Right lobe of liver (tissue), 6 donors: ENCODE data around the gene STX8. TPM values are rescaled to one million over a fixed set of nuclear protein-coding genes. Genes with fewer than 3 reads are reported as not detected.
"Not testable (repeated sequence)": the region's sequence is repeated elsewhere in the genome, so short reads cannot be mapped to it uniquely, and the experiment has no call there.

Experiments used
- ATAC-seq, 4 donors: fragments of 200-7000 bp; cut with Tn5 transposase; one replicate each; pipeline ENCODE4 v1.9.1; 2020; ENCODE audit warnings: mild to moderate bottlenecking in 4 of 4, moderate library complexity in 4 of 4
- DNase-seq, 3 donors: peaks; one replicate each; pipeline ENCODE4 v3.0.0-alpha.2; 2020
- H3K27ac ChIP-seq, 3 donors: fragments of 200-600 bp; one replicate each; pipeline ENCODE4 v1.8.0; 2022
- H3K27me3 ChIP-seq, 2 donors: fragments of 200-600 bp; one replicate each; pipeline ENCODE4 v1.8.0; 2022
- H3K36me3 ChIP-seq, 4 donors: fragments of 200-600 bp; sonication (generic) in 1 of 4; one replicate each; pipeline versions ENCODE4 v1.5.1 to v1.8.0; 2017 to 2022; ENCODE audit warnings: control low read depth in 1 of 4
- H3K4me1 ChIP-seq, 4 donors: fragments of 200-600 bp; sonication (generic) in 1 of 4; one replicate each; pipeline versions ENCODE4 v1.5.1 to v1.8.0; 2017 to 2022; ENCODE audit warnings: control low read depth in 1 of 4
- H3K4me3 ChIP-seq, 3 donors: fragments of 200-600 bp; one replicate each; pipeline ENCODE4 v1.8.0; 2022
- H3K9me3 ChIP-seq, 4 donors: fragments of 200-600 bp; sonication (generic) in 1 of 4; one replicate each; pipeline versions ENCODE4 v1.5.1 to v1.8.0; 2017 to 2022; ENCODE audit warnings: control low read depth in 1 of 4
- CTCF ChIP-seq, 4 donors: fragments of 200-600 bp in 3 of 4; fragments of 450-650 bp in 1 of 4; IDR thresholded peaks; one replicate each; pipeline versions ENCODE4 v1.5.1 to v1.8.0; 2016 to 2022; ENCODE audit warnings: antibody characterized with exemption in 4 of 4, mild to moderate bottlenecking in 2 of 4
- POLR2A ChIP-seq: fragments of 450-650 bp; IDR thresholded peaks from one replicate; pipeline ENCODE4 v1.6.1; 2017; ENCODE audit warnings: antibody characterized with exemption, mild to moderate bottlenecking
- WGBS: methylation state at CpG from one replicate; pipeline ENCODE4 v1.1.6; 2018; ENCODE audit warnings: low coverage, low lambda C conversion rate; ENCODE audit not compliant: insufficient coverage; ENCODE audit errors: missing lambda C conversion rate; 5-methylcytosine and 5-hydroxymethylcytosine counted together
- intact Hi-C, 2 donors: fragments of 100-400 bp; cut with DNase I; formaldehyde crosslinking; loops; one replicate each; pipeline versions ENCODE4 v1.11.2 to v1.14.1; 2022
- total RNA-seq, 6 experiments: library from RNA; depleted of rRNA in 2 of 6; stranded (reverse); fragments of >200 nt in 2 of 6; fragmentation: NEBNext Ultra II Directional in 3 of 6; extraction: Animal tissue kit (Norgen Biotek cat#: 25700) in 3 of 6; gene quantifications; one replicate each; pipeline versions ENCODE4 v1.1.0 to v1.2.4, GENCODE V29; 2016 to 2023
- donor health status: DM: no; HTN: yes; CAD: no.
- donor health status: DM: no; HTN: no; CAD: no.
- donor health status: DM: no; HTN: no; CAD: no.
- donor health status: DM: no; HTN: yes; CAD: no.
- donor health status: DM: no; HTN: yes; CAD: no.

Gene STX8
- total RNA-seq, 6 experiments from 2014 or later: 20.6 to 35.3 (median 27.7) TPM

GRCh38 chr17:9261081-9262012, 314.3 kb downstream of the STX8 start:
- no peak for DNase-seq

GRCh38 chr17:9259419-9259818, 316.2 kb downstream of the STX8 start:
- DNase-seq (peak in 1 of 3 donors; percentile 61), ATAC-seq (peak in 3 of 4 donors; percentile 40 to 87 (median 75))
- Histone ChIP-seq H3K4me3 (no peak overlapping the region), H3K27me3 (no peaks in the 10 kb centered on the region), H3K4me1 (no peaks in the 10 kb centered on the region), H3K9me3 (no peaks in the 10 kb centered on the region), H3K36me3 (no peaks in the 10 kb centered on the region), H3K27ac (no peak overlapping the region)
- 62% methylated on average over 10 of the region's 10 CpGs for WGBS
- no peak for TF ChIP-seq POLR2A
- TF ChIP-seq CTCF (IDR thresholded peaks at IDR 0.05): no peak
- intact Hi-C loops: no loop called here

More at GRCh38 chr17:9261081-9262012, 314.3 kb downstream of the STX8 start:
- peak in 1 of 4 donors; percentile 15 for ATAC-seq
- Histone ChIP-seq H3K27me3 (no peaks in the 10 kb centered on the region), H3K4me1 (no peaks in the 10 kb centered on the region), H3K4me3 (no peak overlapping the region), H3K27ac (no peak overlapping the region), H3K9me3 (no peaks in the 10 kb centered on the region), H3K36me3 (peaks cover 0 to 2% (median 0%) of the 10 kb centered on the region in 4 donors)
- no peak for TF ChIP-seq CTCF (IDR thresholded peaks at IDR 0.05)
- TF ChIP-seq POLR2A: no peak
- WGBS: 68% methylated on average over 13 of the region's 24 CpGs
- intact Hi-C loops: no loop called here

GRCh38 chr17:9258115-9259015, 317.3 kb downstream of the STX8 start:
- no peaks in the 10 kb centered on the region for H3K27me3 ChIP-seq
- TF ChIP-seq CTCF (IDR thresholded peaks at IDR 0.05) (no peak), POLR2A (no peak)
- WGBS: 50% methylated on average over 9 of the region's 15 CpGs
- ATAC-seq (peak in 2 of 4 donors; percentile 19 to 23), DNase-seq (no peak)
- H3K27ac ChIP-seq: peak overlapping the region in 1 of 3 donors; percentile 35
- H3K4me1 ChIP-seq: no peaks in the 10 kb centered on the region
- H3K36me3 ChIP-seq: no peaks in the 10 kb centered on the region
- H3K9me3 ChIP-seq: no peaks in the 10 kb centered on the region
- intact Hi-C loops: no loop called here
- H3K4me3 ChIP-seq: peak overlapping the region in 2 of 3 donors; percentile 6 to 18

- intact Hi-C loops: not testable (repeated sequence)
These were observed 318.0 kb downstream of the STX8 start for GRCh38 chr17:9257630-9257965.

More at GRCh38 chr17:9257630-9257965, 318.0 kb downstream of the STX8 start:
- ATAC-seq, H3K27me3 ChIP-seq, DNase-seq, H3K4me3 ChIP-seq, H3K9me3 ChIP-seq, H3K4me1 ChIP-seq, H3K27ac ChIP-seq, H3K36me3 ChIP-seq: not testable (repeated sequence)
- WGBS: 88% methylated on average over 5 of the region's 9 CpGs
